ENCODE results near the gene AHR.
"Not testable (repeated sequence)": the region's sequence is repeated elsewhere in the genome, so short reads cannot be mapped to it uniquely, and the experiment has no call there.

Gene AHR

GRCh38 chr7:17339952-17340351 lies 41.5 kb downstream of the AHR start:
- DNase-seq (ENCODE audit: low read depth, low spot score): no peak

- DNase-seq (ENCODE audit: low read depth, low spot score): no peak
These were observed 42.2 kb downstream of the AHR start for GRCh38 chr7:17340655-17341054.

- DNase-seq (ENCODE audit: low read depth, low spot score): no peak
These were observed 44.3 kb downstream of the AHR start for GRCh38 chr7:17342756-17343155.

GRCh38 chr7:17347401-17347800 lies 48.9 kb downstream of the AHR start:
- no peak for DNase-seq (ENCODE audit: low read depth, low spot score)

- DNase-seq (ENCODE audit: low read depth, low spot score): not testable (repeated sequence)
These were observed 50.5 kb downstream of the AHR start for GRCh38 chr7:17348932-17349331.

- not testable (repeated sequence) for DNase-seq (ENCODE audit: low read depth, low spot score)
These were observed 51.9 kb downstream of the AHR start for GRCh38 chr7:17350321-17350720.

GRCh38 chr7:17353650-17354419 lies 55.4 kb downstream of the AHR start:
- DNase-seq (ENCODE audit: low read depth, low spot score): not testable (repeated sequence)

- DNase-seq (ENCODE audit: low read depth, low spot score): no peak
These were observed 56.0 kb downstream of the AHR start for GRCh38 chr7:17354473-17354872.

GRCh38 chr7:17355050-17355449 lies 56.6 kb downstream of the AHR start:
- no peak for DNase-seq (ENCODE audit: low read depth, low spot score)

- DNase-seq (ENCODE audit: low read depth, low spot score): no peak
These were observed 59.5 kb downstream of the AHR start for GRCh38 chr7:17357952-17358351.

- no peak for DNase-seq (ENCODE audit: low read depth, low spot score)
These were observed 61.2 kb downstream of the AHR start for GRCh38 chr7:17359610-17360009.

GRCh38 chr7:17362439-17363105 lies 64.1 kb downstream of the AHR start:
- DNase-seq (ENCODE audit: low read depth, low spot score): no peak

GRCh38 chr7:17364671-17365070 lies 66.2 kb downstream of the AHR start:
- no peak for DNase-seq (ENCODE audit: low read depth, low spot score)

GRCh38 chr7:17365775-17366174 lies 67.3 kb downstream of the AHR start:
- no peak for DNase-seq (ENCODE audit: low read depth, low spot score)

- DNase-seq (ENCODE audit: low read depth, low spot score): no peak
These were observed 69.0 kb downstream of the AHR start for GRCh38 chr7:17367502-17367901.

- DNase-seq (ENCODE audit: low read depth, low spot score): no peak
These were observed 70.5 kb downstream of the AHR start for GRCh38 chr7:17368856-17369524.

- no peak for DNase-seq (ENCODE audit: low read depth, low spot score)
These were observed 71.4 kb downstream of the AHR start for GRCh38 chr7:17369691-17370426.

- DNase-seq (ENCODE audit: low read depth, low spot score): no peak
These were observed 72.6 kb downstream of the AHR start for GRCh38 chr7:17370901-17371585.

- DNase-seq (ENCODE audit: low read depth, low spot score): no peak
These were observed 73.4 kb downstream of the AHR start for GRCh38 chr7:17371671-17372524.

GRCh38 chr7:17374157-17374556 lies 75.7 kb downstream of the AHR start:
- DNase-seq (ENCODE audit: low read depth, low spot score): no peak
